SK-N-SH (cell line): ENCODE results near the gene POP5. TPM values are rescaled to one million over a fixed set of nuclear protein-coding genes. Genes with fewer than 3 reads are reported as not detected.

Experiments
- CTCF ChIA-PET: fragments of 300-600, 350-600 bp; formaldehyde crosslinking; extraction: SDS; loops from one replicate; lab custom pipeline; 2021; lab: Yijun Ruan, JAX
- POLR2A ChIA-PET: fragments of 350-600 bp; sonication (Branson Sonifier 250); formaldehyde crosslinking; extraction: SDS; loops from one replicate; lab custom pipeline; 2020; ENCODE audit warnings: antibody characterized with exemption, inconsistent platforms; lab: Yijun Ruan, JAX
- DNase-seq: peaks from one replicate; pipeline ENCODE4 v3.0.0; 2012
- H2AFZ ChIP-seq: fragments of 200-600 bp; sonication (generic); 2 replicates; pipeline ENCODE4 v1.8.1; 2016; ENCODE audit warnings: antibody characterized with exemption, mild to moderate bottlenecking, low read depth
- H3F3A ChIP-seq: fragments of 200-600 bp; sonication (generic); replicated peaks from 2 replicates; pipeline ENCODE3; 2016; ENCODE audit warnings: antibody characterized with exemption, mild to moderate bottlenecking; ENCODE audit not compliant: insufficient read depth
- H3K27ac ChIP-seq, 2 experiments: fragments of 200-500 bp in 1 of 2; fragments of 200-600 bp in 1 of 2; sonication (Bioruptor generic) in 1 of 2; sonication (generic), shearing (Covaris generic) in 1 of 2; 2 replicates each; pipeline versions ENCODE4 v1.5.1 to v1.6.1; 2014 to 2016; ENCODE audit warnings: low read depth in 2 of 2, inconsistent platforms in 1 of 2, low read length in 1 of 2, mild to moderate bottlenecking in 1 of 2, mixed read lengths in 1 of 2
- H3K27me3 ChIP-seq: fragments of 200-600 bp; sonication (generic), shearing (Covaris generic); 2 replicates; pipeline ENCODE4 v1.6.1; 2016; ENCODE audit warnings: mixed run types; ENCODE audit not compliant: insufficient read depth
- H3K36me3 ChIP-seq, 2 experiments: fragments of 200-500 bp in 1 of 2; fragments of 200-600 bp in 1 of 2; sonication (Bioruptor generic) in 1 of 2; sonication (generic) in 1 of 2; replicated peaks in 1 of 2; 2 replicates each; pipeline versions ENCODE3 to v1.5.1; 2014 to 2016; ENCODE audit warnings: low read length in 1 of 2, mild to moderate bottlenecking in 1 of 2; ENCODE audit not compliant: insufficient read depth in 2 of 2, control insufficient read depth in 1 of 2
- H3K4me1 ChIP-seq, 2 experiments: fragments of 200-500 bp in 1 of 2; fragments of 200-600 bp in 1 of 2; sonication (Bioruptor generic) in 1 of 2; sonication (generic), shearing (Covaris generic) in 1 of 2; 2 replicates each; pipeline versions ENCODE4 v1.5.1 to v1.6.1; 2014 to 2016; ENCODE audit warnings: low read depth in 1 of 2, low read length in 1 of 2, mixed run types in 1 of 2; ENCODE audit not compliant: insufficient read depth in 2 of 2, control insufficient read depth in 1 of 2
- H3K4me2 ChIP-seq: fragments of 200-600 bp; sonication (generic), shearing (Covaris generic); 2 replicates; pipeline ENCODE4 v1.6.1; 2017; ENCODE audit warnings: mixed run types
- H3K4me3 ChIP-seq, 2 experiments: fragments of 200-500 bp in 1 of 2; fragments of 200-600 bp in 1 of 2; sonication (Bioruptor generic) in 1 of 2; sonication (generic), shearing (Covaris generic) in 1 of 2; 2 replicates each; pipeline versions ENCODE4 v1.5.1 to v1.8.1; 2014 to 2016; ENCODE audit warnings: low read depth in 2 of 2, inconsistent platforms in 1 of 2, low read length in 1 of 2, mild to moderate bottlenecking in 1 of 2, mixed read lengths in 1 of 2, moderate library complexity in 1 of 2
- H3K79me2 ChIP-seq: fragments of 200-600 bp; sonication (generic); 2 replicates; pipeline ENCODE4 v1.8.1; 2017; ENCODE audit warnings: mild to moderate bottlenecking; ENCODE audit not compliant: insufficient read depth
- H3K9ac ChIP-seq: fragments of 200-600 bp; sonication (generic); 2 replicates; pipeline ENCODE4 v1.6.1; 2017; ENCODE audit warnings: mixed run types
- H3K9me2 ChIP-seq: fragments of 200-600 bp; sonication (generic); 2 replicates; pipeline ENCODE4 v1.6.1; 2017; ENCODE audit warnings: mixed run types
- H3K9me3 ChIP-seq: fragments of 200-600 bp; sonication (generic); 2 replicates; pipeline ENCODE4 v1.6.1; 2017; ENCODE audit warnings: mixed run types, mild to moderate bottlenecking, moderate library complexity
- H4K20me1 ChIP-seq: fragments of 200-600 bp; sonication (generic); 2 replicates; pipeline ENCODE4 v1.6.1; 2017; ENCODE audit warnings: mild to moderate bottlenecking, mixed run types; ENCODE audit not compliant: insufficient read depth
- CTCF ChIP-seq: fragments of 200-600 bp; sonication (generic); IDR thresholded peaks from 2 replicates; pipeline ENCODE4 v1.6.1; 2017; ENCODE audit warnings: antibody characterized with exemption, mild to moderate bottlenecking, moderate library complexity
- ELF1 ChIP-seq: IDR thresholded peaks from 2 replicates; pipeline ENCODE4 v1.4.0; 2012
- EP300 ChIP-seq, 2 experiments: IDR thresholded peaks; 2 replicates each; pipeline versions ENCODE4 v1.4.0 to v1.6.1; 2012; ENCODE audit warnings: borderline replicate concordance in 1 of 2, low read depth in 1 of 2, low read length in 1 of 2
- EZH2phosphoT487 ChIP-seq: fragments of 200-600 bp; sonication (generic); IDR thresholded peaks from 2 replicates; pipeline ENCODE4 v1.6.1; 2017; ENCODE audit warnings: low read depth, mixed run types, mild to moderate bottlenecking, antibody characterized with exemption, moderate library complexity, borderline replicate concordance
- FOSL2 ChIP-seq: IDR thresholded peaks from 2 replicates; pipeline ENCODE4 v1.4.0; 2012; ENCODE audit warnings: low read depth, mild to moderate bottlenecking, moderate library complexity, borderline replicate concordance
- FOXJ3 ChIP-seq: sonication (generic); formaldehyde crosslinking; IDR thresholded peaks from 2 replicates; pipeline ENCODE4 v1.5.1; 2020; ENCODE audit warnings: mild to moderate bottlenecking, missing genetic modification reagents
- GABPA ChIP-seq: IDR thresholded peaks from 2 replicates; pipeline ENCODE4 v1.4.0; 2012; ENCODE audit warnings: low read depth, mild to moderate bottlenecking
- GATA2 ChIP-seq: sonication (generic); formaldehyde crosslinking; IDR thresholded peaks from 2 replicates; pipeline ENCODE4 v1.5.0; 2020; ENCODE audit warnings: mild to moderate bottlenecking, missing genetic modification reagents
- JUND ChIP-seq: IDR thresholded peaks from 2 replicates; pipeline ENCODE4 v1.4.0; 2012
- MAX ChIP-seq: IDR thresholded peaks from 2 replicates; pipeline ENCODE4 v1.4.0; 2012; ENCODE audit warnings: low read depth
- MEF2A ChIP-seq: IDR thresholded peaks from 2 replicates; pipeline ENCODE4 v1.4.0; 2012; ENCODE audit warnings: low read depth, borderline replicate concordance
- MXI1 ChIP-seq: IDR thresholded peaks from 2 replicates; pipeline ENCODE4 v1.6.1; 2012; ENCODE audit warnings: mild to moderate bottlenecking, low read depth, low read length, improper control_type of control experiment
- NFIC ChIP-seq: IDR thresholded peaks from 2 replicates; pipeline ENCODE4 v1.4.0; 2012; ENCODE audit warnings: borderline replicate concordance
- POLR2AphosphoS5 ChIP-seq: IDR thresholded peaks from 2 replicates; pipeline ENCODE4 v1.6.1; 2012; ENCODE audit warnings: low read depth, low read length
- RAD21 ChIP-seq: IDR thresholded peaks from 2 replicates; pipeline ENCODE4 v1.6.1; 2012; ENCODE audit warnings: mild to moderate bottlenecking, low read length
- RCOR1 ChIP-seq: fragments of 150-350 bp; IDR thresholded peaks from 2 replicates; pipeline ENCODE4 v1.6.1; 2017; ENCODE audit warnings: antibody characterized with exemption, low read length
- RFX5 ChIP-seq: IDR thresholded peaks from 2 replicates; pipeline ENCODE4 v1.6.1; 2012; ENCODE audit warnings: mild to moderate bottlenecking, improper control_type of control experiment, low read length
- RXRA ChIP-seq: IDR thresholded peaks from 2 replicates; pipeline ENCODE4 v1.4.0; 2012; ENCODE audit warnings: low read depth, mild to moderate bottlenecking, borderline replicate concordance
- SIN3A ChIP-seq: IDR thresholded peaks from 2 replicates; pipeline ENCODE4 v1.6.1; 2012; ENCODE audit warnings: low read depth, mild to moderate bottlenecking, low read length, moderate library complexity, borderline replicate concordance
- TAF1 ChIP-seq: IDR thresholded peaks from 2 replicates; pipeline ENCODE4 v1.6.1; 2012; ENCODE audit warnings: low read depth, mild to moderate bottlenecking, low read length, moderate library complexity, borderline replicate concordance
- TCF12 ChIP-seq: IDR thresholded peaks from 2 replicates; pipeline ENCODE4 v1.4.0; 2012
- TEAD4 ChIP-seq: IDR thresholded peaks from 2 replicates; pipeline ENCODE4 v1.4.0; 2012; ENCODE audit warnings: mild to moderate bottlenecking, borderline replicate concordance; ENCODE audit not compliant: insufficient read depth
- USF2 ChIP-seq: fragments of 150-350 bp; IDR thresholded peaks from 2 replicates; pipeline ENCODE4 v1.6.1; 2017; ENCODE audit warnings: antibody characterized with exemption, low read length, low read depth, borderline replicate concordance
- YY1 ChIP-seq: IDR thresholded peaks from 2 replicates; pipeline ENCODE4 v1.4.0; 2012; ENCODE audit warnings: low read depth, mild to moderate bottlenecking
- WGBS: methylation state at CpG from one replicate; pipeline ENCODE4 v1.1.6; 2017; ENCODE audit warnings: low lambda C conversion rate; 5-methylcytosine and 5-hydroxymethylcytosine counted together
- polyA plus RNA-seq, 3 experiments: library from polyadenylated mRNA; depleted of rRNA; stranded (reverse); fragments of >200 nt; gene quantifications; 2 replicates each; pipeline ENCODE4 v1.2.3, GENCODE V29; 2012

The POP5 gene
- polyA plus RNA-seq, 1 of the 3 experiments (the other 2 are of a cell fraction): 129 TPM

GRCh38 chr12:120571299-120571698, 9.9 kb downstream of the POP5 start:
- Histone ChIP-seq H4K20me1 (no peaks in the 10 kb centered on the region), H3K4me2 (no peak overlapping the region), H3K9me3 (no peaks in the 10 kb centered on the region), H3K79me2 (peaks cover 8% of the 10 kb centered on the region; the same call in 1 of the 2 replicates), H3K27me3 (no peaks in the 10 kb centered on the region), H3F3A (peaks cover 6% of the 10 kb centered on the region), H3K9me2 (no peaks in the 10 kb centered on the region), H3K27ac (no peak overlapping the region), H3K9ac (no peak overlapping the region), H2AFZ (no peak overlapping the region), H3K4me1 (no peaks in the 10 kb centered on the region), H3K36me3 (peaks cover 54 to 69% of the 10 kb centered on the region in 2 experiments), H3K4me3 (no peak overlapping the region)
- no peak for TF ChIP-seq TEAD4
- TF ChIP-seq MEF2A: no peak
- TF ChIP-seq YY1: no peak
- TF ChIP-seq RAD21: no peak
- no peak for TF ChIP-seq RXRA
- TF ChIP-seq FOXJ3 (CRISPR knock-in tag): no peak
- TF ChIP-seq TCF12: no peak
- no peak for TF ChIP-seq CTCF
- no peak for TF ChIP-seq EZH2phosphoT487
- TF ChIP-seq RFX5: no peak
- no peak for TF ChIP-seq MAX
- TF ChIP-seq RCOR1: no peak
- no peak for TF ChIP-seq MXI1
- no peak for TF ChIP-seq USF2
- TF ChIP-seq TAF1: no peak
- POLR2A ChIA-PET: interaction anchor here (0.6 kb wide), 1 partner anchor 91 kb away, joined by 5 read pairs; no protein-coding TSS in a partner anchor
- 86% methylated on average over 5 of the region's 5 CpGs for WGBS
- DNase-seq: no peak
- CTCF ChIA-PET: interaction anchor here (3.4 kb wide), 1 partner anchor 12 kb away, joined by 25 read pairs; no protein-coding TSS in a partner anchor

GRCh38 chr12:120563495-120563894, 17.7 kb downstream of the POP5 start:
- H3K9me2 ChIP-seq: no peaks in the 10 kb centered on the region
- peaks cover 56 to 59% of the 10 kb centered on the region in 2 experiments for H3K36me3 ChIP-seq
- no peaks in the 10 kb centered on the region for H3K9me3 ChIP-seq
- no peaks in the 10 kb centered on the region for H3F3A ChIP-seq
- WGBS: 90% methylated on average over 5 of the region's 11 CpGs
- H3K4me3 ChIP-seq: no peak overlapping the region
- H3K27me3 ChIP-seq: no peaks in the 10 kb centered on the region
- CTCF ChIA-PET: no interaction called here
- peaks cover 11% of the 10 kb centered on the region for H3K79me2 ChIP-seq
- H4K20me1 ChIP-seq: no peaks in the 10 kb centered on the region
- no peak overlapping the region for H3K27ac ChIP-seq
- H3K9ac ChIP-seq: no peak overlapping the region
- no peaks in the 10 kb centered on the region for H3K4me1 ChIP-seq
- H3K4me2 ChIP-seq: no peak overlapping the region
- DNase-seq: no peak
- H2AFZ ChIP-seq: no peak overlapping the region
- POLR2A ChIA-PET: no interaction called here
- no peak for TF ChIP-seq POLR2AphosphoS5
- TF ChIP-seq JUND: no peak
- no peak for TF ChIP-seq NFIC
- TF ChIP-seq EP300 (IDR thresholded peaks at IDR 0.05; ENCODE audit: borderline replicate concordance in 1 of 2, low read depth in 1 of 2, low read length in 1 of 2): no peak
- TF ChIP-seq ELF1: no peak
- TF ChIP-seq SIN3A: no peak
- TF ChIP-seq MAX: no peak
- TF ChIP-seq GABPA: no peak
- TF ChIP-seq MEF2A: no peak
- TF ChIP-seq FOSL2: no peak
- no peak for TF ChIP-seq TAF1
- no peak for TF ChIP-seq GATA2 (CRISPR knock-in tag)
- no peak for TF ChIP-seq RFX5
